Endothelial cell of umbilical vein (primary cell): ENCODE data around the gene OPA1. TPM values are rescaled to one million over a fixed set of nuclear protein-coding genes. Genes with fewer than 3 reads are reported as not detected.

ENCODE experiments used
- BruUV-seq: library from RNA; stranded (reverse); fragments of 400-500 nt; replicated peaks from 2 replicates; lab custom pipeline; 2021; lab: Mats Ljungman, UMichigan
- CTCF ChIA-PET: fragments of 300-600, 350-600 bp; sonication (Branson Sonifier 250); formaldehyde crosslinking; loops from one replicate; lab custom pipeline; 2021; ENCODE audit warnings: antibody characterized with exemption, inconsistent platforms; lab: Charles Lee
- POLR2A ChIA-PET: fragments of 300-600, 350-600 bp; sonication (Branson Sonifier 250); formaldehyde crosslinking; loops from one replicate; lab custom pipeline; 2021; ENCODE audit warnings: antibody characterized with exemption, inconsistent platforms; lab: Charles Lee
- DNase-seq: peaks from one replicate; pipeline ENCODE4 v3.0.0-alpha.2; 2011; ENCODE audit warnings: low read depth, low spot score
- FAIRE-seq: peaks from 2 replicates; lab custom pipeline; 2011; peaks lifted over from hg19 to GRCh38; lab: Jason Lieb, UNC
- H2AFZ ChIP-seq: 2 replicates; pipeline ENCODE4 v1.6.0; 2012; ENCODE audit warnings: low read depth, low read length, control low read depth, inconsistent platforms
- H3K27ac ChIP-seq: 2 replicates; pipeline ENCODE4 v1.5.1; 2011; ENCODE audit warnings: low read depth, mild to moderate bottlenecking, control low read depth, low read length, moderate library complexity; ENCODE audit not compliant: insufficient read depth
- H3K27me3 ChIP-seq, 2 experiments: 2 replicates each; pipeline versions ENCODE4 v1.6.0 to v1.6.1; 2011; ENCODE audit warnings: low read length in 2 of 2, mixed read lengths in 1 of 2; ENCODE audit not compliant: control insufficient read depth in 2 of 2, insufficient read depth in 2 of 2
- H3K36me3 ChIP-seq, 2 experiments: 2 replicates in 1 of 2; 3 replicates in 1 of 2; pipeline ENCODE4 v1.5.1; 2011; ENCODE audit warnings: low read length in 2 of 2, mild to moderate bottlenecking in 1 of 2, moderate library complexity in 1 of 2; ENCODE audit not compliant: control insufficient read depth in 2 of 2, insufficient read depth in 2 of 2; ENCODE audit errors: extremely low read depth in 1 of 2
- H3K4me1 ChIP-seq: 3 replicates; pipeline ENCODE4 v1.5.1; 2011; ENCODE audit warnings: mild to moderate bottlenecking, low read length; ENCODE audit not compliant: control insufficient read depth, insufficient read depth; ENCODE audit errors: extremely low read depth
- H3K4me2 ChIP-seq: 2 replicates; pipeline ENCODE4 v1.6.1; 2011; ENCODE audit warnings: low read length, control low read depth, mixed read lengths; ENCODE audit not compliant: insufficient read depth
- H3K4me3 ChIP-seq, 3 experiments: fragments of 200-600 bp in 1 of 3; sonication (generic), shearing (Covaris generic) in 1 of 3; replicated peaks in 1 of 3; 2 replicates each; pipeline ENCODE4 v1.5.1; 2011 to 2016; ENCODE audit warnings: control low read depth in 3 of 3, low read length in 3 of 3, mild to moderate bottlenecking in 2 of 3, inconsistent platforms in 1 of 3, low read depth in 1 of 3, moderate library complexity in 1 of 3; ENCODE audit not compliant: insufficient read depth in 1 of 3
- H3K79me2 ChIP-seq: 2 replicates; pipeline ENCODE4 v1.6.0; 2012; ENCODE audit warnings: low read length, inconsistent platforms; ENCODE audit not compliant: control insufficient read depth, insufficient read depth
- H3K9ac ChIP-seq: replicated peaks from 2 replicates; pipeline ENCODE3; 2011; ENCODE audit warnings: low read length, control low read depth; ENCODE audit not compliant: insufficient read depth; ENCODE audit errors: extremely low read depth
- H3K9me1 ChIP-seq: replicated peaks from 3 replicates; pipeline ENCODE4 v1.6.0; 2011; ENCODE audit warnings: mild to moderate bottlenecking, low read length; ENCODE audit not compliant: control insufficient read depth, insufficient read depth; ENCODE audit errors: extremely low read depth
- H3K9me3 ChIP-seq: replicated peaks from 2 replicates; pipeline ENCODE4 v1.5.1; 2012; ENCODE audit warnings: low read length, inconsistent platforms; ENCODE audit not compliant: control insufficient read depth, insufficient read depth
- H4K20me1 ChIP-seq: replicated peaks from 2 replicates; pipeline ENCODE3; 2011; ENCODE audit warnings: mild to moderate bottlenecking, low read length; ENCODE audit not compliant: control insufficient read depth, insufficient read depth; ENCODE audit errors: extremely low read depth
- CTCF ChIP-seq, 2 donors: IDR thresholded peaks; 1 replicate in 1 of 2; 2 replicates in 1 of 2; pipeline ENCODE4 v1.5.1; 2011; ENCODE audit warnings: low read length in 2 of 2, mild to moderate bottlenecking in 2 of 2, moderate library complexity in 2 of 2, control low read depth in 1 of 2, inconsistent platforms in 1 of 2, low read depth in 1 of 2; ENCODE audit not compliant: insufficient read depth in 1 of 2; ENCODE audit errors: extremely low read depth in 1 of 2
- EZH2 ChIP-seq: IDR thresholded peaks from 2 replicates; pipeline ENCODE4 v1.6.1; 2012; ENCODE audit warnings: borderline replicate concordance, low read depth, mild to moderate bottlenecking, moderate library complexity, low read length, inconsistent platforms; ENCODE audit not compliant: severe bottlenecking
- FOS ChIP-seq: IDR thresholded peaks from 2 replicates; pipeline ENCODE4 v1.6.1; 2011; ENCODE audit warnings: mild to moderate bottlenecking, low read length, moderate library complexity, borderline replicate concordance; ENCODE audit not compliant: insufficient read depth
- GATA2 ChIP-seq: IDR thresholded peaks from 2 replicates; pipeline ENCODE4 v1.7.0; 2011; ENCODE audit warnings: low read depth, mild to moderate bottlenecking, moderate library complexity, mixed read lengths, low read length; ENCODE audit not compliant: insufficient read length, insufficient read depth
- JUN ChIP-seq: IDR thresholded peaks from 2 replicates; pipeline ENCODE4 v1.6.1; 2011; ENCODE audit warnings: borderline replicate concordance, low read depth; ENCODE audit not compliant: insufficient read length, insufficient read depth
- MAX ChIP-seq: IDR thresholded peaks from 2 replicates; pipeline ENCODE4 v1.6.1; 2011; ENCODE audit not compliant: insufficient read depth, insufficient read length
- MYC ChIP-seq: IDR thresholded peaks from one replicate; pipeline ENCODE4 v1.6.1; 2011; ENCODE audit warnings: mild to moderate bottlenecking, low read depth, low read length
- POLR2A ChIP-seq: IDR thresholded peaks from 2 replicates; pipeline ENCODE4 v1.6.1; 2012; ENCODE audit warnings: low read depth, mild to moderate bottlenecking, control low read depth, low read length
- POLR2AphosphoS5 ChIP-seq: IDR thresholded peaks from 2 replicates; pipeline ENCODE4 v1.6.1; 2012; ENCODE audit warnings: low read depth, mild to moderate bottlenecking, control low read depth, low read length, moderate library complexity; ENCODE audit not compliant: insufficient read depth
- dilution Hi-C: fragments of 300-500 bp; cut with MboI; formaldehyde crosslinking; loops from one replicate; pipeline ENCODE4 v1.15.0; 2019; ENCODE audit warnings: low sequenced_read_pairs; ENCODE audit not compliant: extremely low pct_ligation_motif_present
- intact Hi-C: fragments of 100-400 bp; cut with micrococcal nuclease; formaldehyde crosslinking; loops from one replicate; pipeline ENCODE4 v1.10.0; 2022
- polyA plus RNA-seq, 4 experiments: library from polyadenylated mRNA; depleted of rRNA in 3 of 4; stranded (reverse) in 3 of 4; unstranded in 1 of 4; fragments of >200 nt; gene quantifications; 2 replicates each; pipeline versions ENCODE4 v1.2.1 to v1.2.3, GENCODE V29; 2011 to 2012; ENCODE audit warnings: missing spikeins in 1 of 4
- total RNA-seq: library from RNA; stranded (reverse); gene quantifications from 2 replicates; pipeline ENCODE4 v1.2.3, GENCODE V29; 2021

The OPA1 gene
- total and polyA plus RNA-seq, 2 donors (not counting 3 experiments of a cell fraction or from before 2014, with no cell fraction given): 10.0 to 62.0 TPM

- FAIRE-seq (no peak), DNase-seq (no peak)
- H3K4me3 ChIP-seq: no peak overlapping the region
- dilution Hi-C loops (no loop called here), intact Hi-C loops (no loop called here)
- TF ChIP-seq MYC (no peak), FOS (no peak), JUN (no peak), MAX (no peak), POLR2A (no peak), GATA2 (no peak), EZH2 (no peak), POLR2AphosphoS5 (no peak), CTCF (IDR thresholded peaks at IDR 0.05; ENCODE audit: extremely low read depth in 1 of 2, insufficient read depth in 1 of 2, low read depth in 1 of 2, low read length in 2 of 2) (no peak)
- H2AFZ ChIP-seq: no peak overlapping the region
- no peaks in the 10 kb centered on the region for H3K36me3 ChIP-seq
- H3K4me2 ChIP-seq: no peak overlapping the region
- H3K79me2 ChIP-seq: no peaks in the 10 kb centered on the region
- no peaks in the 10 kb centered on the region for H4K20me1 ChIP-seq
- H3K9me3 ChIP-seq: no peaks in the 10 kb centered on the region
- H3K9ac ChIP-seq: no peak overlapping the region
- BruUV-seq: no TSS peak
- POLR2A ChIA-PET: no interaction called here
- no peaks in the 10 kb centered on the region for H3K9me1 ChIP-seq
- CTCF ChIA-PET: interaction anchor here (1.4 kb wide), 1 partner anchor 744 kb away, joined by 5 read pairs; no protein-coding TSS in a partner anchor
- peaks cover 2 to 12% of the 10 kb centered on the region in 2 experiments for H3K27me3 ChIP-seq
- no peak overlapping the region for H3K27ac ChIP-seq
- H3K4me1 ChIP-seq: no peaks in the 10 kb centered on the region
Observed at GRCh38 chr3:193556841-193557240, 36.2 kb upstream of the OPA1 start.
